Measurements from ENCODE around the gene NBPF10.
A peak's percentile ranks its signal among the peaks of the same experiment; 100 is the strongest.
"Not testable (repeated sequence)": the region's sequence is repeated elsewhere in the genome, so short reads cannot be mapped to it uniquely, and the experiment has no call there.

Gene NBPF10
- 4.6 to 8.7 reads per million in 2 donors for total RNA-seq

GRCh38 chr1:146144465-146144864, at the start of gene NBPF10:
NBPF10 (minus strand) TSS chr1:146144804; CDS start chr1:146144769, 35 bp downstream.
- DNase-seq = peak in 1 of 5 experiments; percentile 1

- not testable (repeated sequence) for DNase-seq
Observed at GRCh38 chr1:146174531-146174930, 29.9 kb upstream of the NBPF10 start.

GRCh38 chr1:146167740-146168139, 23.1 kb upstream of the NBPF10 start:
- DNase-seq = not testable (repeated sequence)

- not testable (repeated sequence) for DNase-seq
Observed at GRCh38 chr1:146167273-146167672, 22.7 kb upstream of the NBPF10 start.

Measured in T-helper 2 cell (primary cell).